HG02759 (cell line): ENCODE data around the gene EHMT1.

Experiments
- ATAC-seq: cut with Tn5 transposase; IDR thresholded peaks from one replicate; pipeline ENCODE4 v1.9.1; 2021; ENCODE audit warnings: mild to moderate bottlenecking, moderate library complexity; ENCODE audit not compliant: unreplicated experiment

The EHMT1 gene

GRCh38 chr9:137734181-137734580 lies 115.4 kb downstream of the EHMT1 start:
- no peak for ATAC-seq

GRCh38 chr9:137738182-137738696 lies 119.4 kb downstream of the EHMT1 start:
- ATAC-seq = peak; percentile 88

- no peak for ATAC-seq
Observed at GRCh38 chr9:137738703-137739102, 119.9 kb downstream of the EHMT1 start.

- ATAC-seq = no peak
Observed at GRCh38 chr9:137739371-137740309, 120.8 kb downstream of the EHMT1 start.

- no peak for ATAC-seq
Observed at GRCh38 chr9:137740312-137740711, 121.5 kb downstream of the EHMT1 start.

- ATAC-seq = no peak
Observed at GRCh38 chr9:137741330-137741729, 122.5 kb downstream of the EHMT1 start.

GRCh38 chr9:137742698-137743097 lies 123.9 kb downstream of the EHMT1 start:
- ATAC-seq = no peak

GRCh38 chr9:137743695-137744094 lies 124.9 kb downstream of the EHMT1 start:
- ATAC-seq = no peak

GRCh38 chr9:137744632-137745183 lies 125.9 kb downstream of the EHMT1 start:
- no peak for ATAC-seq

- ATAC-seq = peak; percentile 81
Observed at GRCh38 chr9:137745541-137745991, 126.8 kb downstream of the EHMT1 start.

GRCh38 chr9:137748311-137748710 lies 129.5 kb downstream of the EHMT1 start:
- ATAC-seq = no peak

- no peak for ATAC-seq
Observed at GRCh38 chr9:137748741-137749140, 129.9 kb downstream of the EHMT1 start.

- no peak for ATAC-seq
Observed at GRCh38 chr9:137749511-137749910, 130.7 kb downstream of the EHMT1 start.

GRCh38 chr9:137750007-137750406 lies 131.2 kb downstream of the EHMT1 start:
- ATAC-seq = no peak

- no peak for ATAC-seq
Observed at GRCh38 chr9:137750566-137750965, 131.8 kb downstream of the EHMT1 start.

- ATAC-seq = no peak
Observed at GRCh38 chr9:137751616-137752015, 132.8 kb downstream of the EHMT1 start.

- no peak for ATAC-seq
Observed at GRCh38 chr9:137752426-137752825, 133.6 kb downstream of the EHMT1 start.

GRCh38 chr9:137753192-137753765 lies 134.5 kb downstream of the EHMT1 start:
- ATAC-seq = no peak

- ATAC-seq = no peak
Observed at GRCh38 chr9:137755261-137755927, 136.6 kb downstream of the EHMT1 start.

- ATAC-seq = no peak
Observed at GRCh38 chr9:137756045-137756744, 137.4 kb downstream of the EHMT1 start.
